ENCODE results near the gene C16orf86. TPM values are rescaled to one million over a fixed set of nuclear protein-coding genes. Genes with fewer than 3 reads are reported as not detected.

The C16orf86 gene, protein sequence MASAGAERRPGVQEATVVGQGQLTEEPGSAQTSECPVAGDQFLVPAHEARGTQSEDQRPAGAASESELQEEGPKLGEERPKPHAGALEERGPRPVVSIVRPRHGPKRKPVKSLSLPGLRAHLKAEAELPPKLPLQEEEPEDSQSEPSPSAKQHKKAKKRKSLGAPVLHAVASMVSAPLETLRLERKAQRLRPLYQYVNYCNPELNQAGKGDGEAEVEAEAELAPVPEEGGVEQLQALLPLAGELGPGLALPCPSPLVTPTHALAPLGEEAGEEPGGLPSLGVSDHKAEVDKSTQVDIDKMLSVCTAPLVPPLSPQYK
- total RNA-seq, result 2.6 and 3.7 TPM in 2 replicates

DNA sequence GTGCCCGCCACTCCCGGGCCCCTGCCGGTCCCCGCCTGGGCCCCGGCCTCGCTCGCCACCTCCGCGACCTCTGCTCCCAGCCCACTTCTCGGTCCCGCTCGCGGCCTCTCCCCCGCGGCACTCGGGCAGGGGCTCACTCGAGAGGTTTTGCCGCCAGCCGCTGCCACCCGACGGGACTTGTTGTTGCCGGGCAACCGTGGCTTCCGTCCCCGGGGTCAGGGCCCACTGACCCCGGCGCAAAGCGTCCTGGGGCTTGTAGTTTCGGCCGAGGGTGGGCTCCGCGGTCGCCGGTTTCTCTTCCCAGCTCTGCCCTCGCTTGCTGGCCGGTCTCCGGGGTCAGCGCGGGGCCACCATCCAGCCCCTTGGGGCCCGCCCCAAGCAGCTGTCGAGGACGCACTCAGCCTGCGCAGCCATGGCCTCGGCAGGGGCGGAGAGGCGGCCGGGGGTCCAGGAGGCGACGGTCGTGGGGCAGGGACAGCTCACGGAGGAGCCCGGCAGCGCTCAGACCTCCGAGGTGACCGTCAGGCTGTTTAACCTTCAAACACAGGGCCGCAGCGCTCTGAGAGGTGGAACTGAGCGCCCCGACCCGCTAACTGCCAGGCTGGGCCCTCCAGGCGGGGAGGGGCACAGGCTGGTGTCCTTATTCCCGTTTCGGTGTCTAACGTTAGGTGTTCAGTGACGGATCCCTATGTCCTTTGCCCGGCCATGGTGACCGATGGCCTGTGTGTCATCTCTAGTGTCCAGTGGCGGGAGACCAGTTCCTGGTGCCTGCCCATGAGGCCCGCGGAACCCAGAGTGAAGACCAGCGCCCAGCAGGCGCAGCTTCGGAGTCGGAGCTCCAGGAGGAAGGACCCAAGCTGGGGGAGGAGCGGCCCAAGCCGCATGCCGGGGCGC is at the start of gene C16orf86, which contains the start of gene ENKD1:
TSS of gene C16orf86 (plus strand) at position 256 of the 894 bp plus-strand sequence. CDS start at position 413, 157 bp downstream.
TSS of gene ENKD1 (minus strand) at position 192 of the 894 bp plus-strand sequence. CDS start 308 bp downstream, outside the sequence.
- DNase-seq (ENCODE audit: low read depth, low spot score), result no peak

DNA sequence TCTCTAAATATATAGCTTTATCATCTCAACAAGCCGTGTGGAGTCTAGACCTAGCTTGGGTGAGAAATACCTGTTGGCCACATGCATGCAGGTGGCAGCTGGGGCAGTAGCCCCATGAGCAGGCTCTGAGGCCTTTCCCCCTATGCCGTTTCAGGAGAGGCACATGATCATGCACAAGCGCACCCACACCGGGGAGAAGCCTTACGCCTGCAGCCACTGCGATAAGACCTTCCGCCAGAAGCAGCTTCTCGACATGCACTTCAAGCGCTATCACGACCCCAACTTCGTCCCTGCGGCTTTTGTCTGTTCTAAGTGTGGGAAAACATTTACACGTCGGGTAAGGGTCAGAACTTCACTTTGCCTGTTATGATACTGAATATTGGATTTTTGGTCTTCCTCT is 38.4 kb upstream of the C16orf86 start:
- DNase-seq (ENCODE audit: low read depth, low spot score), result no peak

DNA sequence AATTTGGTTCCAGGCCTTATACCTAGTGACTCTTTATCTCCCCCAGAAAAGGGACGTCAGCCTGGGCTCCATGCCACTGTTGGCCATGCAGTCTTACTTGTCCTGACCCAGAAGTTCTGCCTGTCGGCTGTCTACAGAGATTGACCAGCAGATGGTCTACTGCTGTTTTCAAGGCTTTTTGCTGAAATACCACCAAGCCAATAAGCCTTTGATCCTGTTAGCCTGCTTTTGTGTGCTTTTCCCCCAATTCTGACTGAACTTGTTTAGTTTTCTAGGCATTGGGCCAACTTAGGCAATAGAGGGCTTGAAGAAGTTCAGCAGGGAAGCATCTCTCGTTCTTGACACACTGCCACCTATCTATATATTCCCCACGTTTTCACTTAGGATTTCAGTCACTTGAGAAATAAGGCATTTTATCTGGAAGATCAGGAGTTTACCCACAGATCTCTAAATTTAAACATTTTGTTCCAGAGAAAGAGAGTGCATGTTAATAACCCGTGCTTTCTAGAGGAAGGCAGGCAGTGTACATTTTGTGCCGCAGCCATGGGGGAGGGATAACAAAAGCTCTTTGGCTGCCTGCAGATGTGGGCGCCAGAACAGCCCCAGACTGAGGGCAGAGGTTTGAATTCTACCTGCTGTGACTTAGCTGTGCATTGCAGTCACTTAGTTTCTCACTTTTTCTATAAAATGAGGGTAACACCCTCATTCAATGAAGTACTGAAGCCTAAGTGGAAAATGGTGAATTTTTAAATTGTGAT is 34.0 kb upstream of the C16orf86 start:
- no peak for DNase-seq (ENCODE audit: low read depth, low spot score)

DNA sequence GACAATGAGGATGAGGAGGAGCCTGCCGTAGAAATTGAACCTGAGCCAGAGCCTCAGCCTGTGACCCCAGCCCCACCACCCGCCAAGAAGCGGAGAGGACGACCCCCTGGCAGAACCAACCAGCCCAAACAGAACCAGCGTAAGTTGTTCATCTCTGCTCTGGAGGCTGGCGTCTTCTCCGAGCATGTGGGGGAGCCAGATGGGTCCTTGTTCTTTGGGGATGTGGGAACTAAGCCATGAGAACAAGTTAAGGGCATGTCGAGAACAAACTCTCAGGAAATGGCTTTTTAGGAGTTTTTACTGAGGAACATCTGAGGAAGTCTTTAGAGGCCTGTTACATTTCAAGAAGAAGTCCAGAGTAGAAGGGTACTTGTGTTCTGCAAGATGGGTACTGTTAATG is 29.9 kb upstream of the C16orf86 start:
- no peak for DNase-seq (ENCODE audit: low read depth, low spot score)

DNA sequence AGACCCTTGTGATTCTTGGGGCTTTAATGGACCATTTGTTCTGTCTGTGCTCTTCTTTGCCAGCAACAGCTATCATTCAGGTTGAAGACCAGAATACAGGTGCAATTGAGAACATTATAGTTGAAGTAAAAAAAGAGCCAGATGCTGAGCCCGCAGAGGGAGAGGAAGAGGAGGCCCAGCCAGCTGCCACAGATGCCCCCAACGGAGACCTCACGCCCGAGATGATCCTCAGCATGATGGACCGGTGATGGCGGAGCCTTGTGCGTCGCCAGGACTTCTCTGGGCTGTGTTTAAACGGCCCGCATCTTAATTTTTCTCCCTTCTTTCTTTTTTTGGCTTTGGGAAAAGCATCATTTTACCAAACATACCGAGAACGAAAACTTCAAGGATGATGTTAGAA is 29.0 kb upstream of the C16orf86 start:
- DNase-seq (ENCODE audit: low read depth, low spot score), result no peak

DNA sequence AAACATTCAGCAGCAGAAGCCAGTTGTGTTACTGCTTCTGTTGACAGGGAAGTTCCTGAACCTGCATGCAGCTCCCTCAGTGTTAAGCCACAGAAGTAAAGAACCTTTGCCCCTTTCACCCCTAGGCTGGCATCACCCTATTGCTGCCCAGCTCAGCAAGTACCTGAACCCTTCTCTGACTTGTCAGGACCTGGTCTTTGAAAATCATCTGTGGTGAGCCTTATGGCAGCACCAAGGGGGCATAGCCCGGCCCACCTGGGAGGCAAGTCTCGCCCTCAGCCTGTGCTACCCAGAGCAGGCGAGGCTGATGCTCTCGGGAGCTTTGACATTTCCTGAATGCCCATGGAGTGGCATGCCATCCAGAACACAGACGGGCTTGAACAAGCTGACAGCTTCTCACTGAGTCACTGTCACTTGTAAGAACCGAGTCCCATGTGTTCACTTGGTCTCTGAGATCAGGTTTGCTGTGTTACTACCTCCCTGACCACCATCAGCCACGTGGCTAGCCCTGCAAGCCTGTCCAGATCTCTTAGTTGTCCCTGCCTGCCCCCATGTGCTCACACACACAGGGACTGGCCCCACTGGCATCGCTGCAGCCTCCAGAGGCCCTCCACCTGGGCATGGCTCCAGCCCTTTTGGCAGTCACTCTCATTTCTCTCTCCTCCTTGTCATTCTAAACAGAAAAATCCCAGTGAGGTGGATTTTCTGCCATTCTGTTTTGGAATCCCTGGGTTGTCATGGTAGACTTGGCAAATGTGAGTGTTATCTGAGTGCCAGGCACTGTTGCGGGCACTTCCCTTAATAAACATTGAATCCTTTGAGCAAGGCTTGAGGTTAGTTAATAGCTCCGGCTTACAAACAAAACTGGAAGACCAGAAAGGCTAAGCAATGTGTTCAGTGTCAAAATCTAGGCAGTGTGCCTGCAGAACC is 24.6 kb upstream of the C16orf86 start:
- DNase-seq (ENCODE audit: low read depth, low spot score), result no peak

DNA sequence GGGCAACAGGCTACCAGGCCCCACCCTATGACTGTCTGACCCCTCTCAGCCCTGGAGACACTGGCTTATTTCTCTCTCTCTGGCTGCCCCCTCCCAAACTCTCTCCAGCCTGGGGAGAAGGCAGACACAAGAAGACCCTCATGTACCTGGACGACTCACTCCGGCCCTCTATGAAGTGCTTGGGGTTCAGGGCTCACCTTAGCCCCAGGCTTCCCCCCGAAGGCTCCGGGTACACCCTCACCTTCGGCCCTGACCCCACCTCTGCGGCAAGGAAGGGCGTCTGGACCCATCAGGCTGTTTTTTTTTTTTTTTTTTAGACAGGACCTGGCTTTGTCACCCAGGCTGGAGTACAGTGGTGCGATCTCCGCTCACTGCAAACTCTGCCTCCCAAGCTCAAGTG is 22.6 kb upstream of the C16orf86 start:
- no peak for DNase-seq (ENCODE audit: low read depth, low spot score)

DNA sequence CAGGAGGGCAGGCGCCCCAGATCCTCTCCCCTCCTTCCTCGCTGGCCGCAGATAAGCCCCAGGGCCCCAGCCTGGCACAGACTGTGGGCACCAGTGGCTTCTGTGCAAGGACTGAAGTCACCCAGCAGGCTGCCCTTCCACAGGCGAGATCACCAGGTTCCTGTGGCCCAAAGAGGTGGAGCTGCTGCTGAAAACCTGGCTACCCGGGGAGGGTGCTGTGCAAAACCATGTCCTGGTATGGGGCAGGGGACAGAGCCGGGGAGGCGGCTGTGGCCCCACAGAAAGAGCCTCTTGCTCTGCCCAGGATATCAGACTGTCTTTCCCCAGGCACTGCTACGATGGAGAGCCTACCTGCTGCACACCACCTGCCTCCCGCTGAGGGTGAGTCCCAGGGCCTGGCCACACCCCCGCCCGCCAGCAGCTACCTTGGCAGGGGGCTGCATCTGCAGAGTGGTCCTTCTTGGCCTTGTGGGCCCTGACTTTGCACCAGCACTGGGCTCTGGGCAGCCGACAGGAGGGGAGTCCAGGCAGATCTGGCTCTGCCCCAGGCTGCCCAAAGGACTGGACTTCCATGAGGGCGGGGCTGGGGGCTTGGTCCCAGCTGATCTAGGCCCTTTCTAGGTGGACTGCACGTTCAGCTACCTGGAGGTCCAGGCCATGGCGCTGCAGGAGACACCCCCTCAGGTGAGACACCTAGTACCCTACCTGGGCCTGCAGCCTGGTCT is 21.1 kb upstream of the C16orf86 start:
- DNase-seq (ENCODE audit: low read depth, low spot score), result no peak

DNA sequence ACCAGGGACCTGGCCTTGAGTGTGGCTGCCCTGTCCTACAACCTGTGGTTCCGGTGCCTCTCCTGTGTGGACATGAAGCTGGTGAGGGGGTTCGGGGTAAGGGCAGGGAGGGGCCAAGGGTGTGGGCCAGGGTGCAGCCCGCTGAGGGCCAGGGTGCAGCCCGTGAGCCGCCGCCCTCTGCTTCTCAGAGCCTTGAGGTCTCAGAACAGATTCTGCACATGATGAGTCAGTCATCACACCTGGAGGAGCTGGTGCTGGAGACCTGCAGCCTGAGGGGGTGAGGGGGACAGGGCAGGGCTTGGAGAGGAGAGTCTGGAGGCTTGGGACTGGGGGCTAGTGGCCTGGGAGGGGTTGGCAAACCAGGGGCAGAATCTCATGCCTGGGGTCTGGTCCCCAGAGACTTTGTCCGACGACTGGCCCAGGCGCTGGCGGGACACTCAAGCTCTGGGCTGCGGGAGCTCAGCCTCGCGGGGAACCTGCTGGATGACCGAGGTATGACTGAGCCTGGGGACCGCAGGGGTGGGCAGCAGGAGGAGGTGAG is 19.4 kb upstream of the C16orf86 start:
- no peak for DNase-seq (ENCODE audit: low read depth, low spot score)

GRCh38 chr16:67647681-67648080 is 18.9 kb upstream of the C16orf86 start:
- DNase-seq (ENCODE audit: low read depth, low spot score), result no peak

- DNase-seq (ENCODE audit: low read depth, low spot score), result no peak
Observed at GRCh38 chr16:67648088-67648763, 18.4 kb upstream of the C16orf86 start.

GRCh38 chr16:67648764-67649407 is 17.7 kb upstream of the C16orf86 start:
- no peak for DNase-seq (ENCODE audit: low read depth, low spot score)

DNA sequence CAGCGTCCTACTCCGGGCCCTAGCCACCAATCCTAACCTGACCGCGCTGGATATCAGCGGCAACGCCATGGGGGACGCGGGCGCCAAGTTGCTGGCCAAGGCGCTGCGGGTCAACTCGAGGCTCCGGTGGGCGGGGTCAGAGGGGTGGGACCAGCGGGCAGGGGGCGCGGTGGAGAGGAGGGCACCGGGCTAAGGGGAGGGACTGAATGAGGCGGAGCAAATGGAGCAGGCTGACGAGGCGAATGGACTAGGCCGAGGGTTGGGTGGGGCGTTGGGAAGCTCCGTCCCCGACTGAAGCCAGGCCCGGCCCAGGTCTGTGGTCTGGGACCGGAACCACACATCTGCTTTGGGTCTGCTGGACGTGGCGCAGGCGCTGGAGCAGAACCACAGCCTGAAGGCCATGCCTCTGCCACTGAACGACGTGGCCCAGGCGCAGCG is 17.1 kb upstream of the C16orf86 start:
- no peak for DNase-seq (ENCODE audit: low read depth, low spot score)

DNA sequence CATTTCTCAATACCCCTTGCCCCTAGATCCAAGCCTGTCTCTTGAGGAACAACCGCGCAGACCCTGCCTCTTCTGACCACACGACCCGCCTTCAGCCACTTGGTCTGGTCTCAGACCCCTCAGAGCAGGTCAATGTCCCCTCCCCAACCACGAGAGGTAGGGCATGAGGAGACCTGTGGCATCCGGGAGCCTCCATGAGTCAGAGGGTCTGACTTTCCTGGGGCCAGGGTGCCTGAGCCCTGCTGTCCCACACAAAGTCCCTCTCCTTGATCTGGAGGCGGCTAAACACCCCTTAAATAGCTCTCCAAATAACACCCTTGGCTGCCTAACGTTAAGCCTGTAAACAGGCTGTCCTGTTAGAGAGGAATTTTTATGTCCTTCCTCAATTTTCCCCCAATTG is 16.6 kb upstream of the C16orf86 start:
- no peak for DNase-seq (ENCODE audit: low read depth, low spot score)

GRCh38 chr16:67651039-67651438 is 15.6 kb upstream of the C16orf86 start:
- no peak for DNase-seq (ENCODE audit: low read depth, low spot score)

GRCh38 chr16:67651847-67652246 is 14.8 kb upstream of the C16orf86 start:
- DNase-seq (ENCODE audit: low read depth, low spot score), result no peak

GRCh38 chr16:67652578-67653127 is 14.0 kb upstream of the C16orf86 start:
- no peak for DNase-seq (ENCODE audit: low read depth, low spot score)

DNA sequence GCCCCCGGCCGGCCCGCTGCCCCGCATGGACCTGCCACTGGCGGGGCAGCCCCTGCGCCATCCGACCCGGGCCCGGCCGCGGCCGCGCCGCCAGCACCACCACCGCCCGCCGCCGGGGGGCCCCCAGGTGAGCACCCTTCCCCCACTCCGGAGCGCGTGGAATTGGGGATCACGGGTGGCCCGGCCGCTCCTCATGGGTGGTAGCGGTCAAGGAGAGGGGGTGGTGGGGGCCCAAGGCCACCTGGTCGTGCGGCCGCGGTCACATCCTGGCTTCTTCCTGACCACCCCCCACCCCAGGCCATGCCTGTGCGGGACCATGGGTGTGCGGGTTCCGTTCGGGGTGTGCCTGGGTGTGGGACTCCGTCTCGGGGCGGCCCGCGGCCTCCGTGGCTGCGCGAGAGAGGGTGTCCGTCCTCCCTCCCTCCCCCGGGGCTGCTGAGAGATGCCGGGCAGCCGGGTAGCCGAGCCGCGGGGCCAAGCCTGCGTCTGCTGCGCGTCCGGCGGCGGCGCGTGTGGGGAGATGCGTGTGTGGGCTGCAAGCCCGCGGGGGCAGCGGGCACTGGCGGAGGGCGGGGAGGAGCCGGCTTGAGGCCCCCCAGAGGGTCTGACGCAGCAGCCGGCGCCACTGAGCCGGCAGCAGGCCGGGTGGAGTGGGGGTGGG is 13.4 kb upstream of the C16orf86 start:
- DNase-seq (ENCODE audit: low read depth, low spot score), result no peak

Measured in pulmonary artery endothelial cell (primary cell).